C4-2B (cell line): Measurements from ENCODE around the gene MYCN.
"Not testable (repeated sequence)": the region's sequence is repeated elsewhere in the genome, so short reads cannot be mapped to it uniquely, and the experiment has no call there.

Source experiments
- H3K27ac ChIP-seq: fragments of 450-650 bp; 2 replicates; pipeline ENCODE4 v1.5.1; 2017
- CTCF ChIP-seq: fragments of 450-650 bp; conservative IDR thresholded peaks from 2 replicates; pipeline ENCODE4 v1.5.1; 2017; ENCODE audit warnings: mild to moderate bottlenecking
- ZFX ChIP-seq: fragments of 450-650 bp; IDR thresholded peaks from 2 replicates; pipeline ENCODE4 v1.6.1; 2017

Gene MYCN

GRCh38 chr2:15919716-15920434, 20.5 kb upstream of the MYCN start:
- TF ChIP-seq CTCF (no peak), ZFX (no peak)

GRCh38 chr2:15920696-15921095, 19.7 kb upstream of the MYCN start:
- no peak overlapping the region for H3K27ac ChIP-seq
- TF ChIP-seq CTCF (no peak), ZFX (no peak)

More at GRCh38 chr2:15919716-15920434, 20.5 kb upstream of the MYCN start:
- H3K27ac ChIP-seq, result no peak overlapping the region; the same call in 1 of the 2 replicates

- no peak overlapping the region for H3K27ac ChIP-seq
- TF ChIP-seq ZFX, result no peak
- no peak for TF ChIP-seq CTCF
Measured at GRCh38 chr2:15923597-15923996, 16.8 kb upstream of the MYCN start.

- H3K27ac ChIP-seq, result no peak overlapping the region
- TF ChIP-seq CTCF (no peak), ZFX (no peak)
Measured at GRCh38 chr2:15925819-15926218, 14.5 kb upstream of the MYCN start.

GRCh38 chr2:15926252-15926651, 14.1 kb upstream of the MYCN start:
- no peak overlapping the region for H3K27ac ChIP-seq
- TF ChIP-seq ZFX (no peak), CTCF (no peak)

- H3K27ac ChIP-seq, result no peak overlapping the region
- TF ChIP-seq CTCF, result no peak
- no peak for TF ChIP-seq ZFX
Measured at GRCh38 chr2:15927551-15928218, 12.7 kb upstream of the MYCN start.

- H3K27ac ChIP-seq, result not testable (repeated sequence)
Measured at GRCh38 chr2:15929008-15929407, 11.3 kb upstream of the MYCN start.
